Tibial artery (tissue), 4 donors: ENCODE results near the gene PTPN14.
"Not testable (repeated sequence)": the region's sequence is repeated elsewhere in the genome, so short reads cannot be mapped to it uniquely, and the experiment has no call there.

ENCODE experiments used
- DNase-seq, 2 donors: peaks; one replicate each; pipeline ENCODE4 v3.0.0-alpha.2; 2019
- H3K27ac ChIP-seq, 2 donors: fragments of 200-600 bp; sonication (generic) in 1 of 2; 1 replicate in 1 of 2; 2 replicates in 1 of 2; pipeline ENCODE4 v1.5.1; 2018 to 2019; ENCODE audit warnings: mild to moderate bottlenecking in 1 of 2
- H3K27me3 ChIP-seq, 2 donors: fragments of 200-600 bp; sonication (generic) in 1 of 2; one replicate each; pipeline versions ENCODE4 v1.5.1 to v1.6.0; 2016 to 2019
- H3K36me3 ChIP-seq, 3 donors: fragments of 200-600 bp; sonication (generic) in 2 of 3; one replicate each; pipeline ENCODE4 v1.5.1; 2016 to 2019; ENCODE audit warnings: mild to moderate bottlenecking in 2 of 3
- H3K4me1 ChIP-seq, 4 donors: fragments of 200-600 bp; sonication (generic) in 2 of 4; 1 replicate in 3 of 4; 2 replicates in 1 of 4; pipeline ENCODE4 v1.5.1; 2016 to 2019
- H3K4me3 ChIP-seq, 2 donors: fragments of 200-600 bp; sonication (generic) in 1 of 2; 1 replicate in 1 of 2; 2 replicates in 1 of 2; pipeline ENCODE4 v1.5.1; 2018 to 2019; ENCODE audit warnings: mild to moderate bottlenecking in 2 of 2
- H3K9me3 ChIP-seq, 3 donors: fragments of 200-600 bp; sonication (generic) in 1 of 3; one replicate each; pipeline ENCODE4 v1.5.1; 2016 to 2019
- intact Hi-C: fragments of 100-400 bp; cut with DNase I; formaldehyde crosslinking; loops from one replicate; pipeline ENCODE4 v1.15.0; 2023; ENCODE audit warnings: low total_unique reads
- TF ChIP-seq, protein P1 (sequence below), 2 experiments: fragments of 200-600 bp in 1 of 2; fragments of 450-650 bp in 1 of 2; IDR thresholded peaks; one replicate each; pipeline ENCODE4 v1.5.1; 2017 to 2019; ENCODE audit warnings: antibody characterized with exemption in 2 of 2, mild to moderate bottlenecking in 1 of 2, moderate library complexity in 1 of 2

The PTPN14 gene

DNA sequence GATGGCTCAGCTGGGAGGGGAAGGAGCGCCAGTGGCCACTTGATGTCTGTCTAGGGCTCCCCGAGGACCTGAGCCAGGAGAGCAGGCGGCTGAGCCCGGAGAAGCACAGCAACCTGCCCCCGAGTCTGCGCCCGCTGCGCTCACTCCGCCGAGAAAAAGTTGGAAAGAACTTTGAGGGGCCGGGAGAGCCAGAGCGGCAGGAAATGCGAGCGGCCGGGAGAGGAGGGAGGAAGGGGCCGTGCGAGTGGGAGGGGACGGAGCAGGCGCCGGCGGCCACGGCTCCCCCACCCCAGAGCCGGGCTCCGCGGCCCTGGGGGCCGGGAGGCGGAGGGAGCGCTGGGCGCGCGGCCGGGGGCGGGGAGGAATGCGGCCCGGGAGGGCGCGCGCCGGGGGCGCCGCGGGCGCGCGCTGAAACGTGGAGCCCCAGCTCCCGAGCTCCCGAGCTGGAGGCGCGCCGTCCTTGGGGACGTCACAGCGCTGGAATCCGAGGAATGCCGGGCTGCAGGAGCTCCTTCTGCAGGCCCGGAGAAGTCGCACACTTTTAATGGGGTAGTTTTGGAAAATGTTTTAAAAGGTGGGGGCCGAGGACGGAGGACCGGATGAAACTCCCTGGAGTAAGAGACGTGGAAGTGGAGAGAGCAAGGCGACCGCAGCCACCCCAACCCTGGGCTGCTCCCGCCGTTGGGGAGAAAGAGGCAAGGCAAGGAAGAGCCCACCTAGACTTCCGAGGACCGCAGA is at the start of gene PTPN14:
TSS of gene PTPN14 (minus strand) at position 167 of the 738 bp plus-strand sequence. CDS start 86,799 bp downstream, outside the sequence.
- TF ChIP-seq, protein P1, sequence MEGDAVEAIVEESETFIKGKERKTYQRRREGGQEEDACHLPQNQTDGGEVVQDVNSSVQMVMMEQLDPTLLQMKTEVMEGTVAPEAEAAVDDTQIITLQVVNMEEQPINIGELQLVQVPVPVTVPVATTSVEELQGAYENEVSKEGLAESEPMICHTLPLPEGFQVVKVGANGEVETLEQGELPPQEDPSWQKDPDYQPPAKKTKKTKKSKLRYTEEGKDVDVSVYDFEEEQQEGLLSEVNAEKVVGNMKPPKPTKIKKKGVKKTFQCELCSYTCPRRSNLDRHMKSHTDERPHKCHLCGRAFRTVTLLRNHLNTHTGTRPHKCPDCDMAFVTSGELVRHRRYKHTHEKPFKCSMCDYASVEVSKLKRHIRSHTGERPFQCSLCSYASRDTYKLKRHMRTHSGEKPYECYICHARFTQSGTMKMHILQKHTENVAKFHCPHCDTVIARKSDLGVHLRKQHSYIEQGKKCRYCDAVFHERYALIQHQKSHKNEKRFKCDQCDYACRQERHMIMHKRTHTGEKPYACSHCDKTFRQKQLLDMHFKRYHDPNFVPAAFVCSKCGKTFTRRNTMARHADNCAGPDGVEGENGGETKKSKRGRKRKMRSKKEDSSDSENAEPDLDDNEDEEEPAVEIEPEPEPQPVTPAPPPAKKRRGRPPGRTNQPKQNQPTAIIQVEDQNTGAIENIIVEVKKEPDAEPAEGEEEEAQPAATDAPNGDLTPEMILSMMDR (IDR thresholded peaks at IDR 0.05) = peak in 1 of 2 experiments; percentile 30
- Histone ChIP-seq H3K4me3 (peak within 1 kb of the TSS; percentile 85 to 86), H3K27ac (peak within 1 kb of the TSS; percentile 98), H3K27me3 (no peaks in the 10 kb centered on the region), H3K4me1 (peaks cover 0 to 44% (median 28%) of the 10 kb centered on the region in 4 donors), H3K9me3 (no peaks in the 10 kb centered on the region), H3K36me3 (no peaks in the 10 kb centered on the region)
- DNase-seq = peak; percentile 78 to 93
- intact Hi-C loops = loop anchor here (10.0 kb wide), 1 partner anchor 157 kb away; no protein-coding TSS in a partner anchor

DNA sequence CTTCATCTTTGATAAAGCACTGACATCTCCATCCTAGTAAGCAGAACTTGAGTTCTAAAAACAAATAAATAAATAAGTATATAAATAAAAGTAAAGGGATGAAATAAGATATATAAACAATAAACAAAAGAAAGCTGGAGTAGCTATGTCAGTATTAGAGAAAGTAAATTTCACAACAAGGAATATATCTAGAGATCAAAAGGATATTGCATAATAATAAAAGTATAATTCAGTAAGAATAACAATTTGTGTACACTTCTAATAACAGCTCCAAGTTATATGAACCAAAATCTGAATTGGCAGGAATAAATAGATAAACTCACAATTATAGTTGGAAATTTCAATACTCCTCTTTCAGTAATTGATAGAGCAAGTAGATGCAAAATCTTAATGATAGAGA is 41.8 kb upstream of the PTPN14 start:
- Histone ChIP-seq H3K27ac (no peak overlapping the region), H3K27me3 (no peaks in the 10 kb centered on the region), H3K4me1 (no peaks in the 10 kb centered on the region), H3K36me3 (no peaks in the 10 kb centered on the region), H3K9me3 (no peaks in the 10 kb centered on the region), H3K4me3 (no peak overlapping the region)
- DNase-seq = no peak
- intact Hi-C loops = no loop called here
- TF ChIP-seq, protein P1 (IDR thresholded peaks at IDR 0.05) = no peak

DNA sequence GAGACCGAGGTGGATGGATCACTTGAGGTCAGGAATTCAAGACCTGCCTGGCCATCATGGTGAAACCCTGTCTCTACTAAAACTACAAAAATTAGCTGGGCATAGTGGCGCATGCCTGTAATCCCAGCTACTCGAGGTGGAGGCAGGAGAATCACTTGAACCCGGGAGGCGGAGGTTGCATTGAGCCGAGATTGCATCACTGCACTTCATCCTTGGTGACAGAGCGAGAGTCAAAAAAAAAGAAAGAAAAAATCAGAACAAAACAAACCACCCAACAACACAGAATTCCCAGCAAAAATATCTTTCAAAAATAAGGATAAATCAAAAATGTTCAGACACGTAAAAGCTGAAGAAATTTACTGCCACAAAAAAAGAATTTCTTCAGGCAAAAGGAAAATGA is 40.5 kb upstream of the PTPN14 start:
- intact Hi-C loops, DNase-seq, H3K4me1 ChIP-seq, H3K27me3 ChIP-seq, H3K27ac ChIP-seq, H3K36me3 ChIP-seq, H3K9me3 ChIP-seq, H3K4me3 ChIP-seq: not testable (repeated sequence)

DNA sequence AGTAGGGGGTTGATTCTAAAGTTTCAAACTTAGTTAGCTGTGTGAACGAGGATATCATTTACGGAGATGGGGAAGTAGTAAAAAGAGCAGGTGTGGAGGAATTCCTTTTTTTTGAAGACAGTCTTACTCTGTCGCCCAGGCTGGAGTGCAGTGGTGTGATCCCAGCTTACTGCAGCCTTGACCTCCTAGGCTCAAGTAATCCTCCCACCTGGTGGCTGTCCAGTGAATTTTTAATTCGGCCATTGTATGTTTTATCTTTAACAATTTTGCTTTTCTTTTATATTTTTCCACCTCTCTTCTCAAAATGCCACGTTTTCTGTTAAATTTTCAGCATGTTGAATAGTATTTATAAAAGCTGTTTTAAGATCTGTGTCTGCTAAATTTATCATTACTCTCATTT is 39.3 kb upstream of the PTPN14 start:
- Histone ChIP-seq H3K4me1 (no peaks in the 10 kb centered on the region), H3K9me3 (no peaks in the 10 kb centered on the region), H3K27me3 (no peaks in the 10 kb centered on the region), H3K4me3 (no peak overlapping the region), H3K36me3 (no peaks in the 10 kb centered on the region), H3K27ac (no peak overlapping the region)
- intact Hi-C loops = no loop called here
- TF ChIP-seq, protein P1 (IDR thresholded peaks at IDR 0.05) = peak in 1 of 2 experiments; percentile 6
- DNase-seq = no peak

DNA sequence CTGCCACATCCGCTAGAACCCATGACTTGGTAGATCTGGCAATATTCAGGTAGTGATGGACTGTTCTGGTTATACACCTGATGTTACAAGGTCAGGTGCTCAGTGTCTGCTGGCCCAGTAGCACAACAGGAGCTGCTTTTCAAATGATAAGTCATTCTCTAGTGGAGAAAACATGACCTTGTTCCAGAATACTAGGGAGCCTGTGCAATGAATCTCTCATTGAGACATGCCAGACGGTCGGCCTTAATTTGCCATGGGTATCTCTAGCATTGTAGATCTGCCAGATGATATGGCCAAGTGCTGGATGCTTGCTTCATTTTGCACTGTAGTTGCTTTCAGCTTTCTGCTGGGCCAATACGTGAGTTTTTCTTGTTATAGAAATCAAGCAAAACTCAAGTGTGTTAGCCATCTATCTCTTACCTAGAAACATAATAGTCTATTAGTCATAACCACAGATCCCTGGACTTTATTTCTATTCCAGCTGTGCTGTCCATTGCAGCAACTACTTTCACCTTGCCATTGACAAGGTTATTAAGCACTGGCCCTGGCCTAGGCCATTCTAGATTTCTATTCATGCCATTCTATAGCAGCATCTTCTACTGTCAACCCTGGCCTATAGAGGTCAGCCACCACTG is 37.7 kb upstream of the PTPN14 start:
- Histone ChIP-seq H3K27me3 (no peaks in the 10 kb centered on the region), H3K27ac (no peak overlapping the region), H3K4me3 (no peak overlapping the region), H3K36me3 (no peaks in the 10 kb centered on the region), H3K9me3 (no peaks in the 10 kb centered on the region), H3K4me1 (no peaks in the 10 kb centered on the region)
- intact Hi-C loops = loop anchor here (5.0 kb wide), 2 partner anchors 202 to 257 kb away; no protein-coding TSS in a partner anchor
- DNase-seq = no peak
- TF ChIP-seq, protein P1 (IDR thresholded peaks at IDR 0.05) = no peak

DNA sequence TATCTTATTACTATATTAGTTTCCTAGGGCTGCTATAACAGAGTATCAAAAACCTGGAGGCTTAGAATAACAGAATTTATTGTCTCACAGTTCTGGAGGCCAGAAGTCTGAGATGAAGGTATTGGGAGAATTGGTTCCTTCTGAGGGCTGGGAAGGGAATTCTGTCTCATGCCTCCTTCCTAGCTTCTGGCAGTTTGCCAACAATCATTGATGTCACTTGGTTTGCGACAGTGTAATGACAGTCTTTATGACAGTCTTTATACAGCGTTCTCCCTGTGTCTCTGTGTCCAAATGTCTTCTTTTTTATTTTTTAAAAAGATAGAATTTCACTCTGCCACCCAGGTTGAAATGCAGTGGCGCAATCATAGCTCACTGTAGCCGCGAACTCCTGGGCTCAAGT is 35.8 kb upstream of the PTPN14 start:
- Histone ChIP-seq H3K27me3 (no peaks in the 10 kb centered on the region), H3K4me3 (no peak overlapping the region), H3K4me1 (peaks cover 0 to 4% (median 0%) of the 10 kb centered on the region in 4 donors), H3K36me3 (no peaks in the 10 kb centered on the region), H3K9me3 (no peaks in the 10 kb centered on the region), H3K27ac (no peak overlapping the region)
- no peak for DNase-seq
- TF ChIP-seq, protein P1 (IDR thresholded peaks at IDR 0.05) = no peak
- intact Hi-C loops = loop anchor here (5.0 kb wide), 2 partner anchors 200 to 255 kb away; no protein-coding TSS in a partner anchor
